Measurements from ENCODE around the gene PAX6.

GRCh38 chr11:31841435-31841834 is 30.3 kb upstream of the PAX6 start:
- TF ChIP-seq EP300 (IDR thresholded peaks at IDR 0.05) (no peak), POLR2AphosphoS5 (IDR thresholded peaks at IDR 0.05) (no peak), POLR2A (IDR thresholded peaks at IDR 0.05) (no peak), CTCF (IDR thresholded peaks at IDR 0.05) (no peak)

All from stomach (tissue), 4 donors.